GM21367 (cell line): ENCODE measurements around the gene EIF3L.

Source experiments
- ATAC-seq: cut with Tn5 transposase; IDR thresholded peaks from one replicate; pipeline ENCODE4 v1.9.1; 2021; ENCODE audit not compliant: unreplicated experiment

Gene EIF3L

DNA sequence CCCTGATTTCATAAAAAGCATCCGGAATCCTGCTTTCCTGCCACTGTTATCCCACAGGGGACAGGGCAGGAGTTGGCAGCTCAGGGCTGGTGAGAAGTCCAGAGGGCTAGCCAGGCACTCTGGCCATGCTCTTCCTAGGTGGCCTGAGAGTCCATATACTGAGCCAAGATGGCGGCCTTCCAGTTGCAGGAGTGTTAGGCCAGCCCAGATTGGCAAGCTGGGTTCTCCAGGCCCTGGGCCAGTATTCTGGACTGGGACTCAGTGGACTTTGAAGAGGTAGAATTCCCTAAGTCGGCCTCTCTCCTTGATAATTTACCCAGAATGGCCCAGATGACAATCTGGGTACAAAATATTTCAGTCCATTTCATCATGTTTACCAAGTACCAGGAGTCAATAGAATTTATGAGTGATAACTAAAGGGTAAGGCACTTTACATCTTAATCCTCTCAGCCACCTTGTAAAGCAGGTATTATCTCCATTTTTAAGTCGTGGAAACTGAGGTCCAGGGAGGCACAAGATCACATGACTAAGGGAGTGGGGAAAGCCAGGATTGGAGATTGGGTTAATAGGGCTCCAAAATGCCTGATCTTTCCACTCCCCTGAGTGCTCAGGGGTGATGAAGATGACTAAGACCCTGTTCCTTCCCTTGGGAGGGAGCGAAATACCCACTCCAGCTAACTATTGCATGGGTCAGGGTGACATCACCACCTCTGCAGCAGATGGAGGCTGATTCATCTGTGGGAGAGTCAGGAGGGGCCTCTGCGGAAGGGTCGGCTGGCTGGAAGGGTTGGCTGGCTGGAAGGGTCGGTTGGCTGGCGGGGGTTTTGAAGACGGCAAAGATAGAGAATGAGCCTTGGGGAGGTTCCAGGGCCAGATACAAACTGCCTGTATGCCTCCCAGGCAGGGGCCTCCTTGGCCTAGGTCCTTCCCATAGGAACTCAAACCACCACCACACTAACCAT, 55.6 kb downstream of the EIF3L start:
- ATAC-seq = no peak

DNA sequence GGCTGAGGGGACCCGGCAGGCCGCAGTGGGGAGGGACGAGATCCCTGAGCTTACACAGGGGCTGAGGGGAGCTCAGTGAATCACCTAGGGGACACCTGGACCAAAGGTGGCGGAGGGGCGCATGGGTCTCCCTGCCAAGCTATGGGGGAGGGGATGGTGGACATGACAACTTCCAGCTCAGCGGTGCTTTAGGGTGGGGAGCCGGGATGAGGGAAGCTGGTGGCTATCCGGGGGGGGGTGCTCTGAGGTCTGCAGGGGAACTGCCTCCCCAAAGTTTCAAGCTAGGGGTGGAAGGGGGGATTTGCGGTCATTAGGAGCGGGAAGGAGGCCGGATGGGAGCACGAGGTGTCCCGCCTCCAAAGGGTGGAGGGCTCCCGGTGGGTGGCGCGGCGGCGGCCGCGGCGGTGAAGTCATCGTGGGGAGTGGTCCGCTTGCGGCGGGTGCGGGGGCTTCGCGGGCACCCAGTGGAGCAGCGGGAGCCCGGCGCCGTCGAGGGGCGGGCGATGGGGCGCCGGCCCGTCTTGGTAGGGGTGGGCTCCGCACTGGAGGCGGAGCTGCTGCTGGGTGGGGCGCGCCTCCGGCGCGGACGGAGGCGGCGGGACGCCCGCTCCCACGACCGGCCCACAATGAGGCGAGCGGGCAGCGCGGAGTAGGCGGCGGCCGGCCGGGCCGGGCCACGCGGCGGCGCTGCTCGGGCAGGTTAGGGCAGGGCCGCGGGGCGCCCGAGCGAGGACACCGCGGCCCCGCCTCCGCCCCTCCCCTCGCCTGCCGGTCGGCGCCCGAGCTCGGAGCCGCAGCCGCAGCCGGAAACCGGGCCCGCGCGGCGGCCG, 56.5 kb downstream of the EIF3L start, which contains the start of gene MICALL1:
MICALL1 (plus strand) TSS at position 764 of the 830 bp plus-strand sequence. CDS start 126 bp downstream, outside the sequence.
- peak; percentile 64 for ATAC-seq

DNA sequence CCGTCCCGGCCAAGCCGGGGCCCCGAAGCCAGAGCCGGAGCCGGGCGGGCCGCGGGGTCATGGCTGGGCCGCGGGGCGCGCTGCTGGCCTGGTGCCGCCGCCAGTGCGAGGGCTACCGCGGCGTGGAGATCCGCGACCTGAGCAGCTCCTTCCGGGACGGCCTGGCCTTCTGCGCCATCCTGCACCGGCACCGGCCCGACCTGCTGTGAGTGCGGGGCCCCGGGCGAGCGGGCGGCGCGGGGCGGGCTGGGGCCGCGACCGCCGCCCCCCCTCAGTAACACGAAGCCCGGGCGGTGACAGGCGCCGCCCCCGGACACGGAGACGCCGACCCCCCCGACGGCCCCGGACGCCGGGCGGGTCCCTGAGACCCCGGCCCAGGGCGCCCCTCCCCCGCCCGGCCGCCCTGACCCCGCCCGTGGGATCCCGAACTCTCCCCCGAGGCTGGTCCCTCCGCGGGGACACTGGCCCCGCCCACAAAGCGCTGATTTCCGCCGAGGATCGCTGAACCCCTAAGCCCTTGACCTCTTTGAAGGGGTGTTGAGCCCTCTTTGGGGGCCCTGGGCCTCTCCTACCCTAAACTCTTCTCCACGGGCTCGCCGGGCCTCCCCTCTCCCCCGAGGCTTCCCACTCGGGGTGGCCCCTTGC, 57.3 kb downstream of the EIF3L start:
- ATAC-seq = peak; percentile 22

DNA sequence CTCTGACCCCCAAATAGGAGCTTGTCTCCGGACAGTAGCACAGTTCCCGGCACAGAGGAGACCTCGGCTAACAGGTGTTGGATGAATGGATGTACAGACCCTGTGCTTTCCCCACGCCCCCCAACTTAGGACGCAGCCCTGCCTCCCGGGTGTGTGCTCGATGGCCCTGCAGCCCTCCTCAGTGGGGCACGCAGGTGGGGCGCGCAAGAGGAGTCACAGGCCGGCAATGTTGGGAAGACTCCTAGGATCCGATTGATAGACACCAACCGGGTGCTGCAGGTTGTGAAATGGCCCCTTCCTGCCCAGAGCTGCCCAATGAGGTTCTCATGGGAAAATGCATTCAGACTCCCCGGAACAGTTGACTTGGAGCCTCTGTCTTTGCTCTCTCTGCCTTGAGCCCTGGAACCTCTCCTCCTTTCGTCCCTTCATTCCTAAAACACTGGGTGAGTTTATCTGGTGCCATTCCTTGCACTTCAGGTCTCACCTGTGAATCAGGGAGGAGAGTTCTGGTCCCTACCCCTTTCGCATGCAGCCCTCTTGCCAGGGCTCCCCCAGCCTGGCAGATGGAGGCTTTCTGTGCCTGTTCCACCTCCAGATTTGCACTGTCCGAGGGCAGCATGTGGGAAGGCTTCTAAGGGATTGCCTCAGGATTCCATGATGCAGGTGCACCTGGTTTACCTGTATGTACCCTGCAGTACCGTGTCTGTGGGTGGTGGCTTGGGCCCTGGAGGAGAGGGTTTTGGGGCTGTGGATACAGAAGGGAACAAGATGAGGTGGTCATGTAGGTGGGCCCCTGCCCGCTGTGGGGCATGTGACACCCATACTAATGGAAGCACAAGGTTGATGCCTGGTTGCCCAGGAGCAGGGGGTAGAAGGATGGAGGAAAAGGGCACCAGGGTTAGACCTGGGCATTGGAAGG, 58.1 kb downstream of the EIF3L start:
- ATAC-seq = no peak

DNA sequence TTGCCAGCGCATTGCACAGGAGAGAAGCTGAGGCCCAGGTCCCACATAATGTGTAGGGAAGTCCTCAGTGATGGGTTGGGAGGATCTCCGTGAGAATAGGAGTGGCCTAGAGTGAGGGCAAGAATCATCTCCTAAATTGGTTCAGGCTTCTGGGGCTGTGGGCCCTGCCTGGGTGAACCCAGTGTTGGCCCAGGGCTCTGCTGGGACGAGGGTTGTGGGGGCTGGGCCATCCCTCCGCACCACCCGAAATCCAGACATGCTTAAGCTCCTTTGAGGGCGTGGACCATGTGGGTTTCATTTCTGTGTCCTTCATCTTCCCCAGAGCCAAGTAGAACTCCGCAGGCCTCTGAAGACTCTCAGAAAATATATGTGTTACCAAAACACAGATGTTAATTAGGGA, 60.5 kb downstream of the EIF3L start:
- no peak for ATAC-seq

DNA sequence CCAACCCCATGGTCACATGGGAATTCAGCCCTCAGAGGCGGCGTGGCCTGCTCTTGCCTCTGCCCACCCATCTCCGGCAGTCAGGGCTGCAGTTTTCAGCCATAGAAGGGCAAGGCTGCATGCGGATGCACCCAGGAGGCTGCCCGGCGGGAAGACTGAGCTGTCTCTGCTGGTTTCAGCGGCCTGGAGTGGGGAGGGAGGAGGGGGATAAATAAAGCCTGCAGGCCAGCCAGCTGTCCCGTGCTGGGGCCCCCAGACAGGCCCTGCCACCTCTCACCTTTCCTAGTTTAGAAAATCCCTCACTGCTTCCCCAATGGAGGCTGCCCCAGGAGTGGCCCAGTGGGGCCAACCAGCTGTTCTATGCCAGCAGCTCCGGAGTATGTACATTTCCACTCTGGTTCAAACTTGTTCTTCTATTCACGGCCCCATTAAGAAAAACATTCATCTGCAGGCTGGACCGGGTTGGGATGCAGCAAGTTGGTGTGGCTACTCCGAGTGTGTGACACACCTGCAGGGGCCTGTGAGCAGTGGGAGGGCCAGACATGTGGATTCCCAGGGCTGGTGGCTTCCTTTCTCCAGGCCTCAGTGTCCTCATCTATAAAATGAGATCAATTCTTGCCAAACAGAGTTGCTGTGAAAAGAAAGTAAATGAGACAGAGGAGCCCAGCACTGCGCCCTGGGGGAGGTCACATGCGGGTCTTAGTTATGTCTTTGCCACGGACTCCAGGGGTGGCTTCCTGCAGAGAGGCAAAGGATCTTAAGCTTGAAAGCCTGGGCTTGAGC, 61.9 kb downstream of the EIF3L start:
- no peak for ATAC-seq

DNA sequence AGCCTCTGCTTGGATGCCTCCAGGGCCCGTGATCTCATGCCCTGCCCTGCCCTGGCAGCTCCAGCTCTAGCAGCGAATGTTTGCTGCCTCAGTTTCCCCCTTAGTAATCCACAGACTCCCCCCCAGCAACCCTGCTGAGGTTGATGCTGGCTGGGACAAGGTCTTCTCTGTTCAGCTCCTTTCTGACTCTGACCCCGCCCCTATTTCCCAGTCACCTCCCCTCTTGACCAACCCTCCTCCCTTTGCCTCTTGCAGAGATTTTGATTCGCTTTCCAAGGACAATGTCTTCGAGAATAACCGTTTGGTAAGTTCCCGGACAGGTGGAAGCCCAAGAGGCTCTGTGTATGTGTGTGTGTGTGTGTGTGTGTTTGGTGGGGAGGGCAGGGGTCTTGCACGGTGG, 62.5 kb downstream of the EIF3L start:
- no peak for ATAC-seq

DNA sequence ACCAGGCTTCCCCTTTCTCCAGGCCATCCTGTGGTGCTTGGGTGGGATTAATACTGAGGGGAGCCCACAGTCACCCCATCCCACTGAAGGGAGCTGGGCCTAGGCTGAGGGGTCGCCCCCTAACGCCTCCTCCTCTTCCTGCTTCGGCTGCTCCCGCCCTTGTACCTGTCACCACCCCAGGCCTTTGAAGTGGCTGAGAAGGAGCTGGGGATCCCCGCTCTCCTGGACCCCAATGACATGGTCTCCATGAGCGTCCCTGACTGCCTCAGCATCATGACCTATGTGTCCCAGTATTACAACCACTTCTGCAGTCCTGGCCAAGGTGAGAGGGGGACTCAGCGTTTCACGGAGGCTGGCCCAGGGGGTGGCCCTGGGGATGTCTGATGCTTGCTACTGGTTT, 63.0 kb downstream of the EIF3L start:
- no peak for ATAC-seq

DNA sequence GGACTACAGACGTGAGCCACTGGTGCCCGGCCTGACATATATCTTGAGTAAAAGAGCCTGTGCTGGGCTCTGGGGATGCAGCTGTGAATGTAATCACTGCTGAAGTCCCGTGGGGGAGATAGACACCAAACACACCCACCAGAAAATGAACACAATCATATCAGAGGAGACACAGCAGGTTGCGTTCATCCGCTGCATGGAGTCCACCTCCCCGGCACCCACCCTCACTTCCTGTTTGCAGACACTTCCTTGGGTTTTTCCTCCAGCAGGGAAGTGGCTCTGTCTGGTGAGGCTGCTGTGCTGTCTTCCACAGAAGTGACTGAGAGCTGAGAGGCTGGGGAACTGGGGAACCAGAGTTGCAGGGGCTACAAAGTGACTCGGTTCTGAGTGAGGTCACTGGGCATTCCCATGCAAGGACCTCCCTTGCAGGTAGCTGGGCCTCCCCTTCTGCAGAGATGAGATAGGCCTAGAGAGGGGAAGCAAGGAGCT, 64.1 kb downstream of the EIF3L start:
- ATAC-seq = no peak

DNA sequence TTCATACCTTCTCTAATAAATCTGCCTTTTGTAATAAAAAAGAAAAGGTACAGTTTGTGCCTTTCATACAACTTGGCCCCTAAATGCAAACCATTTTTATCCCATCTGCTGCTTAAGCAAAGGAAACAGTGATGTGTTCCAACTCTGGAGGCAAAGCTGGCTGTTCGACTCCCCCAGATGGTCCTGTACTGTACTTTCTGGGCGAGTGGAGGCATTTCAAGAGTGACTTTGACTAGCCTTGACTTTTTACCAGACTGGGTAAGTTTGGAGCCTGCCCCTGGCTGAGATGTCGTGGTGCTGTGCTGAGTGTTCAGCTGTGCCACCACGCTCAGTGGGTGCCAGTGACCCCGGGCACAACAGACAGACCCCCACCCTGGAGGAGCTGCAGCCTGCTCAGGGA, 67.1 kb downstream of the EIF3L start:
- no peak for ATAC-seq

DNA sequence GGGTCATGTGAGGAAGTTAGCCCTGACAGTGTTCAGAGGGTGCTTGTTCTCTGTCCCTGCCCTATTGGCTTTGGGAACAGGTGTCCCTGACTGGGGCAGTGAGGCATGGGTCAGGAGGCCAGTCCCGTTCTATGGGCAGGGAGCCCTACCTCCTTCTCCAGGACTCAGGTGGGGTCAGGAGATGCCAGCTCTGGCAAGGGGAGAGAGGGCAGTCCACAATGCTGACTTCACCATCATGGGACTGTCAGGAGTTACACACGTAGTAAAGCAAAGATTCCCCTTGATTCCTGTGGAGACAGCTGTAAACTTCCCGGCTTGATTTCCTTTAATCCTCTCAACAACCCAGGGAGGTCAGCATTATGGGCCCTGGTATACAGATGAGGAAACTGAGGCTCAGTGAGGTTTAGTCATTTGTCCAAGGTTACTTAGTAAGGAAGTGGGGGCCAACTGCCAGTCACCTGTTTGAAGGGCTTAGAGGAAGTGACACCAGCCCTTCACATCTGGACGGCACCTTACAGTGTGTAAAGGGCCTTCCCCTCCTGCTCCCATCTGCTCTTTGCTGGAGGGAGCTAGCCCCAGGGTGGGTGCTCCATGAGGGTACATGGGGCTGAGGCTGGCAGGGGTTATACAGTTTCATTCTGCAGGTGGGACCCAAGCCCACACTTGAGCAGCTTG, 68.8 kb downstream of the EIF3L start:
- ATAC-seq = no peak

DNA sequence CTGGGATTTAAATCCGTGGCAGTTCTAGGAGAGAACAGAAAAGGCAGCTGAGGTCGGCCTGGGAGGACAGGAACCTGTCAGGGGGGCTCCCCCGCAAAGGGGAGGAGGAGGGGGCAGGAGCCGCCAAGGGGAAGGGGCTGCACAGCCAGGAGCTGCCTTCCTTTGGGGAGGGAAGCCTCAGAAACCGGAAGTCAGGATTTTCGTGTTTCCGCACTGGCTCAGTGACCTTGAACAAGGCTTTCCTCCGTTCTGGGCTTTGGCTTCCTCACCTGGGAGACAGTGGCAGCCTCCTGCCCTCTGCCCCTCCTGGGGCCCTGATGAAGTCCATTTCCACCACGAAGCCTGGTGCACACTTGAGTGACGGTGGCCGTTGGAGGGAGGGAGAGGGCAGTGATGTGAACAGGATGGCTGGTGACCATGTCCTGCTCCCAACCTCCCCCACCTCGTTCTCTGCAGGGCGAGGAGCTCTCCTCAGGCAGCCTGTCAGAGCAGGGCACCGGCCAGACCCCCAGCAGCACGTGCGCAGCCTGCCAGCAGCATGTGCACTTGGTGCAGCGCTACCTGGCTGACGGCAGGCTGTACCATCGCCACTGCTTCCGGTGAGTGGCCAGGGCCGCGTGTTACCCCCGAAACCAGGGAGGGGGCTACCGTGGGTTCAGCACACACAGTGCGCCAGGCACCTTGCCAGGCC, 69.5 kb downstream of the EIF3L start:
- ATAC-seq = no peak

DNA sequence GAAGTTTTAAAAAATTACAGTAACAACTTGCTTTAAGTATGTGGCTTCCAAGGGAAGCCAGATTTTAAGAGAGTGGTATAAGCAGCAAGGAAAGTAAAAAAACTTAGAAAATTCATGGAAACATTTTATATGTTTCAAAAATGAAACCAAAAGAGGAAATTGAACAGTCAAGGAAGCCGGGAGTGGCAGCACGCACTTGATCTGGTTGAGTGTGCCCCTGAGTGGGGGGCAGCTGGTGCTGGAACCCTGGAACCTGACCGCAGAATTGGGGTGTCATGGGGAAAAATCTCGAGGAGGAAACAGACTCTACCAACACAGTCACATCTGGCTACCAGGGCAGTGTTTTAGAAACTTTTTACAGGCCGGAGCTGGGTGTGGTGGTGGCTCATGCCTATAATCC, 70.9 kb downstream of the EIF3L start:
- no peak for ATAC-seq

DNA sequence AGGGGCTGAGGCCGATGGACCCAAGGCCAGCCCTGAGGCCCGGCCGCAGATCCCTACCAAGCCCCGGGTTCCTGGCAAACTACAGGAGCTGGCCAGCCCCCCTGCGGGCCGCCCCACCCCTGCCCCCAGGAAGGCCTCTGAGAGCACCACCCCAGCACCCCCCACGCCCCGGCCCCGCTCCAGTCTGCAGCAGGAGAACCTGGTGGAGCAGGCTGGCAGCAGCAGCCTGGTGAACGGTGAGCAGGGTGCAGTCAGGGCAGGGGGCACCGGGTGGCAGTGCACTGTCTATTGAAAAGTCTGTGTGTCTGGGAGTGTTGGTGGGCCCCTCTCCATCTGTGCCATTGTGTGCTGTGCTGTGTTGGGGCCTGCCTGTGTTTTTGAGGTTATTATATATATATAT, 73.0 kb downstream of the EIF3L start:
- ATAC-seq = no peak

DNA sequence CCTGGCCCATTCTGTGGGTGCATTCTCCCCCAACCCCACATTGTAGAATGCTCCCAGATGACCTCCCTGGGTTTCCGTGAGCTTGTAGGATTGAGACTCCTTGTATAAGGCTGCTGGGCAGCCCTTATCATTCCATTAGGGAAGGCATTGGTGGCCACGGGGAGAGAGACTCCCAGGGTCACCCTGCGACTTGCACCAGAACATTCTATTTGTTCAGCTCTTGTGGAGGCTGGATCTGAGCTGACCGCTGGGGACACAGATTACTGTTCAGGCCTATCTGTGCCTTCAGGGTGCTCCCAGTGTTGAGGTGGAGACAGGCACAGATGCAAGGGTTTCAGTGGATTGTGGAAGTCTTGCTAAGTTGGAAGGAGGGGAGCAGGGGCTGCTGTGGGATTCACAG, 74.7 kb downstream of the EIF3L start:
- no peak for ATAC-seq

DNA sequence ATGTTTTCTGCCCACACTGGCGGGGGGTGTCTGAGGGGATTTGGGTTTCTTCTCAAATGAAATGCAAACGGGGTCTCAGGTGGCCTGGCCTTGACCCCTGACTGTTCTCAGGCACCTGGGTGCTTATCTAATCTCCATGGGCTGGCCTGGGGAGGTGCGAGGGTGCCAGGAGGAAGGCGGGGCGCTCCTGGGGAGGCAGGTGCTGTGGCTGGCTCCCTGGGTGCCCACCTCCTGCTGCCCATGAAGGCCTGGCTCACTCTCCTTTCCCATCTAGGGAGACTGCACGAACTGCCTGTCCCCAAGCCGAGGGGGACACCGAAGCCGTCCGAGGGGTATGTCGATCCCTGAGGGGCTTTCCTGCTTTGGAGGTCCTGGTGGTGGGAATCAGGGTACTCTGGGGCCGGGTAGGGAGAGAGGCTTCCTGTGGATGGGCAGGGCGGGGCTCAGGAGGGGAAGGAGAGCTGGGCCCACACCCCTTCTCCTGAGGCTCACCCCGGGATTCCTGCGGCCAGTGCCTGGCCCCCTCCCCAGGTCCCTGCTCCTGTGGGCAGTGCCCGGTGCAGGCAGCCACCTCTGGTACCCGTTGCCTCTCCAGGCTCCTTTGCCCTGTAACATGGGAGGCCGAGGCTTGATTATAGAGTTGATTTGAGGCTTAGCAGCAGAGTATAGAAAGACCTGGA, 75.3 kb downstream of the EIF3L start:
- ATAC-seq = no peak

DNA sequence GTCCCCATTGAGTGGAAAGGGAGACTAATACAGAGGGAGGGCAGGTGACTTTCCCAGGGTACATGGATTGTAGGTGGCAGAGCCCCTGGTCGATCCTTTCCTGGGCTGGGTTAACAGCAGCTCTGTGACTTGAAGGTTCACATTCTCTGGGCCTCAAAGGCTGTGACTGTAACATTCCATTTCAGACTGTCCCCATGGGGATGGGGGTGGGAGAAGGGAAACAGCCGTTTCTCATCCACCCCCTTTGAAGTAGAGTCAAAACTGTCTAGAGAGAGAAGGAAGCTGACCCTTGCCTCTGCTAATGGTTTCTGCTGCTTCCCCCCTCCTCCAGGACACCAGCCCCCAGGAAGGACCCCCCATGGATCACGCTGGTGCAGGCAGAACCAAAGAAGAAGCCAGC, 76.1 kb downstream of the EIF3L start:
- no peak for ATAC-seq

DNA sequence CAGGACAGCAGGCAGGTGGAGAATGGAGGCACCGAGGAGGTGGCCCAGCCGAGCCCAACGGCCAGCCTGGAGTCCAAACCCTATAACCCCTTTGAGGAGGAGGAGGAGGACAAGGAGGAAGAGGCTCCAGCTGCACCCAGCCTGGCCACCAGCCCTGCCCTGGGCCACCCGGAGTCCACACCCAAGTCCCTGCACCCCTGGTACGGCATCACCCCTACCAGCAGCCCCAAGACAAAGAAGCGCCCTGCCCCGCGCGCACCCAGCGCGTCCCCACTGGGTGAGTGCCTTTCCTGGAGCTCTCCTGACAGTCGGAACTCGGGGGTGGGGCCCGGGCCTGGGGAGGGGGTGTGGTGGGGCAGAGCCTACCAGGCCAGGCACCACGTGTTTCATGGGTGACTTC, 76.5 kb downstream of the EIF3L start:
- ATAC-seq = no peak
